Measurements from ENCODE around the gene TMEM14B.
A peak's percentile ranks its signal among the peaks of the same experiment; 100 is the strongest.
"Not testable (repeated sequence)": the region's sequence is repeated elsewhere in the genome, so short reads cannot be mapped to it uniquely, and the experiment has no call there.

The TMEM14B gene

GRCh38 chr6:10749734-10750133, 2.1 kb downstream of the TMEM14B start:
- DNase-seq = no peak

GRCh38 chr6:10750568-10750967, 3.0 kb downstream of the TMEM14B start:
- not testable (repeated sequence) for DNase-seq

GRCh38 chr6:10751757-10752156, 4.2 kb downstream of the TMEM14B start:
- DNase-seq = not testable (repeated sequence)

DNA sequence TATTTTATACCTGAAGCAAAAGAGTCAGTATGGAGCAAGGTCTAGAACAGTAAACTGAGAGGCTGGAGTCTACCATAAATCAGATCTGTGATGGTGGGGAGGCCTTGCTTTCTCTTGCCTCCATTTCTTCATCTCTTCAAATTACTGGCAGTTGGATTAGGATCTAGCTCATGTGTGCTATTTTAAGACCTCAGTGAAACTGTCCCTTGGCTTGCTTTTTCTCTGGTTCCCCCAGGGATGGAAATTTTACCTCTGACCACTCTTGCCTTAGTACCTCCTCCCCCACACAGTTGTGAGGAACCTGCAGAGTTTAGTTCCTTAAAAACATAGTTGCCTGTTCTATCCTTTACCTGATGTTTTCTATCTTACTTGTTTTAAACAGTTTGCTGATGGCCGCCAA, 8.5 kb downstream of the TMEM14B start:
- no peak for DNase-seq

DNA sequence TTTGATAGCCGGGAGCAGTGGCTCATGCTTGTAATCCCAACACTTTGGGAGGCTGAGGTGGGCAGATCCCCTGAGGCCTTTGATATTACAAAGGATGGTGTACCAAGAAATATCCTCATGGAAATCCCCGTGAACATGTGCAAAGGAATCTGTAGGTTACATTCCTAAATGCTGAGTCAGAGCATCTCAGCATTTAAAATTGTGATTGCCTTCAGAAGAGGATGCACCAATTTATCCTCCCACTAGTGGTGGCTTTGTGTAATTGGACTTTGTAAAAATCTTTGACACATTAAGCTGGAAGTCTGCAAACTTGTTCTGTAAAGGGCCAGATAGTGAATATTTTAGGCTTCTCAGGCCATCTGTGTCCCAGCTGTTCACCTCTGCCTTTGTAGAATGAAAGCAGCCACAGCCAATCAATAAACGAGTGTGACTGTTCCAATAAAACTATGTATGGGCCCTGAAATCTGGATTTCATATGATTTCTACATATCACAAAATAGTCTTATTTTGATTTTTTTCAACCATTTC, 11.8 kb downstream of the TMEM14B start:
- DNase-seq = no peak

DNA sequence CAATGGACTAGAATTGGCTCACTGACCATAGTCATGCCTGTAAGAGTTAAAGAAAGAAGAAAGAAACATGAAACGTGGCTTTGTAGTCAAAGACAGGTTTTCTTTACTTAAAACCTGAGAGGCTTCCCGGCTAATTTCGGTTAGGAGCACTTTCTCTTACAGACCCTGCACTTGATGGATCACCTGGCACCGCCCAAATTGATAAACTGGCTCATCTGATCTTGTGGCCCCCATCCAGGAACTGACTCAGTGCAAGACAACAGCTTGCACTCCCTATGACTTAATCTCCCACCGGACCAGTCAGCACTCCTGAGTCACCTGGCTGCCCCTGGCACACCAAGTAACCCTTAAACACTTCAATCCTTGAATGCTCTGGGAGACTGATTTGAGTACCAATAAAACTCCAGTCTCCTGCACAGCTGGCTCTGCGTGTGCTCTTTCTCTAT, 12.3 kb downstream of the TMEM14B start:
- no peak for DNase-seq

GRCh38 chr6:10763006-10763405, 15.4 kb downstream of the TMEM14B start:
- no peak for DNase-seq

- no peak for DNase-seq
These were observed 21.8 kb downstream of the TMEM14B start for GRCh38 chr6:10769419-10769818.

DNA sequence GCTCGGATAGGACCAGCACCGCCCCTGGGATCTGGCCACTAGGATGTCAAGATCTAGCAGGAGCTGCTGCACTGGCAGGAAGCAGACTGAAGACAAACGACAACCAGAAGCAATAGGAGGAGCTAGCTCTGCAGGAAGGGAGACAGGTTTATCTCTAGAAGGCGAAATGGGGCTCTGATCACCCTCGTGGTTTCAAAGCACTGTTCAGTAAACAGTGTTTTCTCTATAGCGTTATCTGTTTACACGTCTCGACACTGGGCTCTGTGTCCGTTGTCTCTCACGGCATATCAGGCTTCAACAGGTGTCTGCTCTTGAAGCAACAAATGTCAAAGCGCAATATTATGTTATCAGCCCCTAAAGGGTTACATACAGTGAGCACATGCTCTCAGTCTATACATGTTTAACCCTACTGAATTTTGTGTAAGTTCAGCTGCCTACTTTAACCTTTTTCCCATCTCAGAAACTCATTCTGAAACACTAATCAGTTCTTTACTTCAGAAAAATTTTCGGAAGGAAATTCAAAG, 23.8 kb downstream of the TMEM14B start:
- no peak for DNase-seq

GRCh38 chr6:10778230-10778629, 30.6 kb downstream of the TMEM14B start:
- no peak for DNase-seq

DNA sequence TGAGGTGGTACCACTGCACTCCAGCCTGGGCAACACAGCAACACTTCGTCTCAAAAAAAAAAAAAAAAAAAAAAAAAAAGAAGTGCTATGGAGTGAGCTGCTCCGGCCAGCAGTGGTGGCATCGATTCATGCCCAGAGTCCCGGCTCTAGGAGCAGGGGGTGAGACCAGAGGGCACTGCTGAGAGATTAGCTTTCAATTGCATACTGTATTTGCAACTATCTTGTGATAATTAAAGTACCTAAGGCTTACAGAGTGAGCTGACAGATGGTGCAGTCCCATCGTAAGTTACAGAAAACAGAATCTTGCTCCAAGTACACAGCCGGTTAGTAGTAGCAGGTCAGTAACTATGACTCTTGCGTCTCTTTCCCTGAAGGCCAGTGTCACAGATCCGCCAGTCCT, 31.5 kb downstream of the TMEM14B start:
- DNase-seq = no peak

DNA sequence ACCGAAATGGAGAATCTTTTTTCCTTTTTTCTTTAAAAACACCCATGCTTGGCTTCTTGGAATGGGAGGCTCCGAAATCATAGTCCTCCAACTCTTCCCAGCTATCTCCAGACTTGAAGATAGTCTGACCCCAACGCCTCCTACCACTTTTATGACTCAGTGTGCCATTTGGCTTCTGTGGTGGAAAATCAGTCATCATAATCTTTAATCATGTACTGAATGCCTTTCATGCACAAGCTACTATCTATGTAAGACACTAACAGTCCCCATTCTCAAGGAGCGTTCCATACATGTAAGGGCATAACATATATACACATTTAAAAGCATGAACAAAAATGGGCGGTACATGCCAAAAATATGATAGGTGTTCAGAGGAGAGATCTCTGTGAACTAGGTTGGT, 44.1 kb downstream of the TMEM14B start:
- no peak for DNase-seq

- DNase-seq = no peak
These were observed 44.5 kb downstream of the TMEM14B start for GRCh38 chr6:10792101-10792500.

- no peak for DNase-seq
These were observed 45.4 kb downstream of the TMEM14B start for GRCh38 chr6:10793035-10793434.

DNA sequence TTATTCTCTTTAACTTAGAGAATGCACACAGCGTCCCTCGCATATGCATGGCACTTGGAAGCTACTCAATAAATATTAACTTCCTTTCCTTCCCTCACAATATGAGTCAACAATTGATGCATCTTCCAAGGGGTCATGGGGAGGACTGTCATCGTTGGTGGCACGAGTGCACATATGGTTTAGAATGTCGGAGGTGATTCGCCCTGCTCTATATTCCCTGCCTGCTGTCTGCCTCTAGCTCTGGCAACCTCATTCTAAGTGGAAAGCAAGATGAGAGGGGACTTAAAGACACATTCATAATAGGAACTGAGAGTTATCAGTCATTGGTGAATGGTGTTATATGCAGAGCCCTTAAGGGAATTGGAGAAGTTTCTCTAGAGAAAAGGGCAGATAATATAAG, 46.1 kb downstream of the TMEM14B start:
- DNase-seq = no peak

DNA sequence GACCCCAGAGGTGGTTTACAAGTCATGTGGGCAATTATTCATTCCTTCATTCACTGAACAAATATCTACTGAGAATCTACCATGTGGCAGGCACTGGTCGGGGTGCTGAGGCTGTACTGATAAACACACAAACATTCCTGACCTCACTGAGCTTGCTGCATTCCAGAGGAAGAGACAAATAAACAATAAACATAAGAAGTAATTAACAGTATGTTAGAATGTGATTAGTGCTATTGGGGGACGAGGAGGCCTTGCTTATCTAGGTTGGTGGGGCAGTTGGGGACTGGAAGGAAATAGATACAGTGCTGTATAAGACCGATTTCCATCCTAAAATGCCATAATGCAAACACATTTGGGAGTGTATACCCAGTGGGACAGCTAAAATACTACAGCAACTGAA, 46.6 kb downstream of the TMEM14B start:
- no peak for DNase-seq

DNA sequence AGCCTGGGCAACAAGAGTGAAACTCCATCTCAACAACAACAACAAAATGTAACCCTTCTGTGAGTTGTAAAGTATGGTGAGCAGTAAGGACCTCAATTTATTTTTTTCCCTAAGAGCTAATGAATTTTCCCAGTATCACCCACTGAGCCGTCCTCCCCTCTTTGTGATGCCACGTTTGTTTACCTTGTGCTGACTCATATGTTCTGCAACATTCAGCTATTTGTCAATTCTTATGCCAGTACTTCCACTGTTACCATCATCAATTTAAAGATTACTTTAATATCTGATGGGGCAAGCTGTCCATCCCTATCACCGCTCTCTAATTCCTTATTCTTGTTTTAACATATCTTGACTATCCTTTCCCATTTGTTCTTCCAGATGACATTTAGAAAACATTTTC, 53.2 kb downstream of the TMEM14B start:
- DNase-seq = no peak

DNA sequence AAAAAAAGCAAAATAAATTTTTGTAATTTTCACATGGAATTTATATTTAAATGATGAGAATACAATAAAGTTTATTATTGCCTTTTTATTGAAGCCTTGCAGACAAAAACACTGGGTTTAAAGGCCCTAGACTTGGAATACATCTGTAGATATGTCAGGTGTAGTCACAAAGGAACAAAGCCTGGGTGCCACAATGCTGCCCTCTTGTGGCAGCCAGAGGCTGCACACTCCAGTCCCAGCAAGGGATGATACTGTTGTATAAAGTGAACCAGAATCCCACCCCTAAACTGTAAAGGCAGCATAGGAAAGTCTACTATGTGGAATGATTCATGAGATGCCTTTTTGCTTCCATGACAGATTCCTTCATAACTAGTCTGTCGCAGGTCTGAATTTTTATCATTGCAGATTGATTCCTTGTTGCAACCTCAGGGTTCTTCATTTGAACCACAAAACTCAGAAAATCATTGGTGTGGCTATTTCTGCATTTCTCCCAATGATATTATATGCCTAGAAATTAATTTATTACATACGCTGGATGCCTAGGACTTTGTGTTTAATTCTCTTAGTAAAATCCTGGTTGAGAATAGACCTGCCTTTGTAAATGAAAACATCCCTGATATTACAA, 53.7 kb downstream of the TMEM14B start:
- DNase-seq = peak; percentile 1 to 67

All from bone marrow (tissue), 2 donors.